H9 (cell line): Measurements from ENCODE around the gene PDE3B. TPM values are rescaled to one million over a fixed set of nuclear protein-coding genes. Genes with fewer than 3 reads are reported as not detected.
"Not testable (repeated sequence)": the region's sequence is repeated elsewhere in the genome, so short reads cannot be mapped to it uniquely, and the experiment has no call there.

Source experiments
- DNase-seq: peaks from one replicate; pipeline ENCODE4 v3.0.0-alpha.2; 2017
- H2AFZ ChIP-seq: one replicate; pipeline ENCODE4 v1.6.1; 2013; ENCODE audit warnings: mild to moderate bottlenecking, low read length, control low read depth, moderate library complexity
- H2AK5ac ChIP-seq: 2 replicates; pipeline ENCODE4 v1.6.1; 2013; ENCODE audit warnings: low read length, control low read depth, mixed read lengths; ENCODE audit not compliant: insufficient read length
- H2BK120ac ChIP-seq: one replicate; pipeline ENCODE4 v1.6.1; 2013; ENCODE audit warnings: low read depth, mild to moderate bottlenecking, low read length, control low read depth, inconsistent platforms; ENCODE audit not compliant: poor library complexity, severe bottlenecking
- H2BK12ac ChIP-seq: 2 replicates; pipeline ENCODE4 v1.6.1; 2013; ENCODE audit warnings: low read length, control low read depth, mixed read lengths, low read depth; ENCODE audit not compliant: insufficient read length
- H2BK15ac ChIP-seq: 2 replicates; pipeline ENCODE4 v1.6.1; 2013; ENCODE audit warnings: low read depth, low read length, control low read depth
- H2BK20ac ChIP-seq: one replicate; pipeline ENCODE4 v1.6.1; 2013; ENCODE audit warnings: low read depth, mild to moderate bottlenecking, low read length, control low read depth, inconsistent platforms; ENCODE audit not compliant: poor library complexity, severe bottlenecking
- H2BK5ac ChIP-seq: 2 replicates; pipeline ENCODE4 v1.6.1; 2013; ENCODE audit warnings: low read length, control low read depth, mixed read lengths; ENCODE audit not compliant: insufficient read length
- H3K14ac ChIP-seq: 2 replicates; pipeline ENCODE4 v1.6.1; 2013; ENCODE audit warnings: low read length, control low read depth; ENCODE audit not compliant: insufficient read depth
- H3K18ac ChIP-seq: 2 replicates; pipeline ENCODE4 v1.6.1; 2013; ENCODE audit warnings: low read depth, mild to moderate bottlenecking, mixed read lengths, low read length, control low read depth; ENCODE audit not compliant: insufficient read length
- H3K23ac ChIP-seq: 2 replicates; pipeline ENCODE4 v1.6.1; 2013; ENCODE audit warnings: low read length, control low read depth, mixed read lengths, low read depth; ENCODE audit not compliant: insufficient read length
- H3K23me2 ChIP-seq: 2 replicates; pipeline ENCODE4 v1.6.1; 2013; ENCODE audit warnings: low read depth, mild to moderate bottlenecking, mixed read lengths, low read length, control low read depth; ENCODE audit not compliant: insufficient read length, poor library complexity, severe bottlenecking
- H3K27ac ChIP-seq: 2 replicates; pipeline ENCODE4 v1.5.1; 2013; ENCODE audit warnings: low read length, control low read depth, mixed read lengths, low read depth; ENCODE audit not compliant: insufficient read length
- H3K27me3 ChIP-seq: 2 replicates; pipeline ENCODE4 v1.6.1; 2013; ENCODE audit warnings: low read length, control low read depth, inconsistent platforms; ENCODE audit not compliant: insufficient read depth
- H3K4ac ChIP-seq: 2 replicates; pipeline ENCODE4 v1.6.1; 2013; ENCODE audit warnings: low read depth, mild to moderate bottlenecking, control low read depth, inconsistent platforms, low read length, moderate library complexity
- H3K4me1 ChIP-seq: 2 replicates; pipeline ENCODE4 v1.6.1; 2013; ENCODE audit warnings: low read length, control low read depth, inconsistent platforms; ENCODE audit not compliant: insufficient read depth
- H3K4me2 ChIP-seq: 2 replicates; pipeline ENCODE4 v1.6.1; 2013; ENCODE audit warnings: low read length, control low read depth, mixed read lengths; ENCODE audit not compliant: insufficient read length, insufficient read depth
- H3K56ac ChIP-seq: 2 replicates; pipeline ENCODE4 v1.6.1; 2013; ENCODE audit warnings: low read depth, mild to moderate bottlenecking, mixed read lengths, low read length, control low read depth; ENCODE audit not compliant: insufficient read length
- H3K79me1 ChIP-seq: 2 replicates; pipeline ENCODE4 v1.6.1; 2013; ENCODE audit warnings: low read depth, mild to moderate bottlenecking, moderate library complexity, low read length, control low read depth, inconsistent platforms; ENCODE audit not compliant: insufficient read depth, poor library complexity, severe bottlenecking
- H3K79me2 ChIP-seq: 2 replicates; pipeline ENCODE4 v1.6.1; 2013; ENCODE audit warnings: low read length, control low read depth, inconsistent platforms; ENCODE audit not compliant: insufficient read depth
- H3K9ac ChIP-seq: 2 replicates; pipeline ENCODE4 v1.6.1; 2013; ENCODE audit warnings: low read length, control low read depth, mixed read lengths; ENCODE audit not compliant: insufficient read length; ENCODE audit errors: extremely low read depth
- H3K9me3 ChIP-seq: one replicate; pipeline ENCODE4 v1.6.1; 2013; ENCODE audit warnings: low read depth, low read length, inconsistent platforms; ENCODE audit not compliant: control insufficient read depth
- H3T11ph ChIP-seq: one replicate; pipeline ENCODE4 v1.6.1; 2013; ENCODE audit warnings: mild to moderate bottlenecking, low read length, control low read depth, inconsistent platforms
- H4K20me1 ChIP-seq: one replicate; pipeline ENCODE4 v1.6.1; 2013; ENCODE audit not compliant: control insufficient read depth, insufficient read length, insufficient read depth
- H4K5ac ChIP-seq: 2 replicates; pipeline ENCODE4 v1.6.1; 2013; ENCODE audit warnings: low read depth, mild to moderate bottlenecking, mixed read lengths, low read length, control low read depth; ENCODE audit not compliant: insufficient read length
- H4K8ac ChIP-seq: replicated peaks from 2 replicates; pipeline ENCODE4 v1.6.1; 2013; ENCODE audit warnings: low read length, control low read depth, mixed read lengths, low read depth; ENCODE audit not compliant: insufficient read length
- H4K91ac ChIP-seq: 2 replicates; pipeline ENCODE4 v1.6.1; 2013; ENCODE audit warnings: low read depth, mild to moderate bottlenecking, moderate library complexity, mixed read lengths, low read length, control low read depth; ENCODE audit not compliant: insufficient read length
- H3K27ac Mint-ChIP-seq, 3 experiments: 2 replicates in 2 of 3; 3 replicates in 1 of 3; pipeline ENCODE4 v1.8.0; 2020 to 2021; ENCODE audit warnings: mixed read lengths in 3 of 3, mild to moderate bottlenecking in 1 of 3, moderate library complexity in 1 of 3
- H3K27me3 Mint-ChIP-seq: 2 replicates; pipeline ENCODE4 v1.8.0; 2021; ENCODE audit warnings: low read depth, mild to moderate bottlenecking, moderate library complexity, mixed read lengths
- H3K36me3 Mint-ChIP-seq, 3 experiments: 2 replicates in 2 of 3; 3 replicates in 1 of 3; pipeline ENCODE4 v1.8.0; 2020 to 2021; ENCODE audit warnings: low read depth in 3 of 3, mixed read lengths in 3 of 3; ENCODE audit not compliant: insufficient read depth in 1 of 3
- H3K4me1 Mint-ChIP-seq, 2 experiments: 2 replicates each; pipeline ENCODE4 v1.8.0; 2020; ENCODE audit warnings: mixed read lengths in 2 of 2
- H3K4me3 Mint-ChIP-seq, 2 experiments: 2 replicates in 1 of 2; 3 replicates in 1 of 2; pipeline ENCODE4 v1.8.0; 2020 to 2021; ENCODE audit warnings: mild to moderate bottlenecking in 2 of 2, mixed read lengths in 2 of 2, moderate library complexity in 1 of 2
- H3K9me3 Mint-ChIP-seq, 2 experiments: 2 replicates in 1 of 2; 3 replicates in 1 of 2; pipeline ENCODE4 v1.8.0; 2020; ENCODE audit warnings: mild to moderate bottlenecking in 2 of 2, mixed read lengths in 2 of 2, moderate library complexity in 1 of 2
- CTCF ChIP-seq: fragments of 200-600 bp; sonication (generic); conservative IDR thresholded peaks from 3 replicates; pipeline ENCODE4 v1.8.0; 2021; ENCODE audit warnings: antibody characterized with exemption, mild to moderate bottlenecking
- WGBS: extraction: QIAGEN DNeasy Blood & Tissue Kit; methylation state at CpG from one replicate; pipeline ENCODE4 v1.1.7; 2013; ENCODE audit warnings: missing lambda C conversion rate, low lambda C conversion rate, mixed read lengths; ENCODE audit not compliant: insufficient read length; ENCODE audit errors: extremely low coverage; 5-methylcytosine and 5-hydroxymethylcytosine counted together
- total RNA-seq: library from RNA; stranded (reverse); gene quantifications from 2 replicates; pipeline ENCODE4 v1.2.1, GENCODE V29; 2021

Gene PDE3B
- total RNA-seq, 1 experiment from 2014 or later, result 6.6 TPM

DNA sequence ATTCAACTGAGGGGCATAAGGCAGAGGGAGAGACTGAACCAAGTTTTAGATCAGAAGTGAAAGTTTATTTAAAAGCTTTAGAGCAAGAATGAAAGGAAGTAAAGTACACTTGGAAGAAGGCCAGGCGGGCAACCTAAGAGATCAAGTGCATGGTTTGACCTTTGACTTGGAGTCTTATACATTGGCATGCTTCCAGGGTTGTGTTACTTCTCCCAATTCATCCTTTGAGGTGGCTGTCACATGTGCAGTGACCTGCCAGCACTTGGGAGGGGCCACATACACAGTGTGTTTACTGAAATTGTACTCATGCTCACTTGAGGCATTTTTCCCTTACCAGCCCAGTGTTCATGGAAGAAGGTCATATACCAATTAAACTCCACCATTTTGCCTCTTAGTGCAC is 218.1 kb downstream of the PDE3B start:
- no peak overlapping the region for H3K4ac ChIP-seq
- no peaks in the 10 kb centered on the region for H4K20me1 ChIP-seq
- H3K9ac ChIP-seq, result no peak overlapping the region
- no peak overlapping the region for H2BK120ac ChIP-seq
- H2BK20ac ChIP-seq, result no peak overlapping the region
- H2BK5ac ChIP-seq, result no peak overlapping the region
- no peak overlapping the region for H3K4me2 ChIP-seq
- H3K4me1 ChIP-seq, result no peaks in the 10 kb centered on the region
- Mint-ChIP-seq H3K9me3 (peaks cover 0 to 3% of the 10 kb centered on the region in 2 experiments; a peak in 3 of 5 replicates), H3K4me1 (no peaks in the 10 kb centered on the region), H3K27me3 (no peaks in the 10 kb centered on the region), H3K27ac (no peak overlapping the region), H3K36me3 (peaks cover 5 to 17% (median 14%) of the 10 kb centered on the region in 3 experiments; a peak in 6 of 7 replicates), H3K4me3 (no peak overlapping the region)
- H3K79me2 ChIP-seq, result no peaks in the 10 kb centered on the region
- H3K79me1 ChIP-seq, result no peaks in the 10 kb centered on the region
- no peak overlapping the region for H4K8ac ChIP-seq
- H3T11ph ChIP-seq, result no peak overlapping the region
- no peak overlapping the region for H3K56ac ChIP-seq
- no peak overlapping the region for H3K14ac ChIP-seq
- WGBS, result no CpG with 5 or more reads among the region's 1 CpG
- H3K27me3 ChIP-seq, result no peaks in the 10 kb centered on the region
- no peak for DNase-seq
- H3K23ac ChIP-seq, result no peak overlapping the region
- H2AFZ ChIP-seq, result no peak overlapping the region
- no peak overlapping the region for H3K18ac ChIP-seq
- H4K5ac ChIP-seq, result no peak overlapping the region
- H3K9me3 ChIP-seq, result no peaks in the 10 kb centered on the region
- H3K23me2 ChIP-seq, result no peaks in the 10 kb centered on the region
- no peak overlapping the region for H2BK12ac ChIP-seq
- H2BK15ac ChIP-seq, result no peak overlapping the region
- H3K27ac ChIP-seq, result no peak overlapping the region
- no peak overlapping the region for H4K91ac ChIP-seq
- no peak overlapping the region for H2AK5ac ChIP-seq
- no peak for TF ChIP-seq CTCF

- H2AK5ac ChIP-seq, H3K79me1 ChIP-seq, H3K18ac ChIP-seq, H3K23ac ChIP-seq, H3K4me2 ChIP-seq, H3K9me3 Mint-ChIP-seq, H3K9ac ChIP-seq, H4K91ac ChIP-seq, H3K4me1 Mint-ChIP-seq, H4K5ac ChIP-seq, H2AFZ ChIP-seq, H3K27ac Mint-ChIP-seq, H2BK20ac ChIP-seq, H2BK5ac ChIP-seq, H3K27me3 ChIP-seq, H3K27me3 Mint-ChIP-seq, H3K23me2 ChIP-seq, H3K4me3 Mint-ChIP-seq, H3K9me3 ChIP-seq, H3K27ac ChIP-seq, H4K20me1 ChIP-seq, H3K14ac ChIP-seq, H3K4ac ChIP-seq, H2BK120ac ChIP-seq, H4K8ac ChIP-seq, DNase-seq, H3T11ph ChIP-seq, H3K4me1 ChIP-seq, H3K56ac ChIP-seq, H2BK15ac ChIP-seq, H3K79me2 ChIP-seq, H2BK12ac ChIP-seq: not testable (repeated sequence)
- peaks cover 5 to 17% (median 14%) of the 10 kb centered on the region in 3 experiments; a peak in 6 of 7 replicates for H3K36me3 Mint-ChIP-seq
- no CpG with 5 or more reads among the region's 4 CpGs for WGBS
These were observed 220.2 kb downstream of the PDE3B start for GRCh38 chr11:14863775-14864174.
